ENCODE results near the gene KCNN3. TPM values are rescaled to one million over a fixed set of nuclear protein-coding genes. Genes with fewer than 3 reads are reported as not detected.

The KCNN3 gene
- total RNA-seq, 1 donor from 2014 or later, result under 0.01 TPM

- TF ChIP-seq CTCF (conservative IDR thresholded peaks at IDR 0.05; ENCODE audit: low read depth, low read length), result no peak
- no peak for DNase-seq (ENCODE audit: low read depth)
- no peak overlapping the region for H3K4me3 ChIP-seq (ENCODE audit: low read depth, low read length)
These were observed 100.7 kb downstream of the KCNN3 start for GRCh38 chr1:154769193-154769895.

GRCh38 chr1:154768456-154769125, 101.5 kb downstream of the KCNN3 start:
- no peak for TF ChIP-seq CTCF (conservative IDR thresholded peaks at IDR 0.05; ENCODE audit: low read depth, low read length)
- H3K4me3 ChIP-seq (ENCODE audit: low read depth, low read length), result no peak overlapping the region
- DNase-seq (ENCODE audit: low read depth), result no peak

- no peak for DNase-seq (ENCODE audit: low read depth)
- no peak overlapping the region for H3K4me3 ChIP-seq (ENCODE audit: low read depth, low read length)
- no peak for TF ChIP-seq CTCF (conservative IDR thresholded peaks at IDR 0.05; ENCODE audit: low read depth, low read length)
These were observed 102.5 kb downstream of the KCNN3 start for GRCh38 chr1:154767315-154768240.

- DNase-seq (ENCODE audit: low read depth), result no peak
- H3K4me3 ChIP-seq (ENCODE audit: low read depth, low read length), result no peak overlapping the region
- TF ChIP-seq CTCF (conservative IDR thresholded peaks at IDR 0.05; ENCODE audit: low read depth, low read length), result peak; percentile 71
These were observed 104.1 kb downstream of the KCNN3 start for GRCh38 chr1:154765970-154766369.

GRCh38 chr1:154764773-154765172, 105.3 kb downstream of the KCNN3 start:
- no peak for DNase-seq (ENCODE audit: low read depth)
- no peak overlapping the region for H3K4me3 ChIP-seq (ENCODE audit: low read depth, low read length)
- TF ChIP-seq CTCF (conservative IDR thresholded peaks at IDR 0.05; ENCODE audit: low read depth, low read length), result no peak

- DNase-seq (ENCODE audit: low read depth), result no peak
- H3K4me3 ChIP-seq (ENCODE audit: low read depth, low read length), result no peak overlapping the region
- no peak for TF ChIP-seq CTCF (conservative IDR thresholded peaks at IDR 0.05; ENCODE audit: low read depth, low read length)
These were observed 105.9 kb downstream of the KCNN3 start for GRCh38 chr1:154764181-154764580.
